HTERT RPE-1 (cell line): ENCODE results near the gene STK25.
"Not testable (repeated sequence)": the region's sequence is repeated elsewhere in the genome, so short reads cannot be mapped to it uniquely, and the experiment has no call there.

Experiments used
- in situ Hi-C: fragments of 300-500 bp; cut with MboI; formaldehyde crosslinking; loops from 4 replicates; pipeline ENCODE4 v1.14.3; 2020; ENCODE audit warnings: low sequenced_read_pairs

STK25 gene

GRCh38 chr2:241511091-241511741, 2.8 kb upstream of the STK25 start:
- in situ Hi-C loops, result no loop called here

- in situ Hi-C loops, result no loop called here
Measured at GRCh38 chr2:241509155-241509784, 886 bp upstream of the STK25 start.

- in situ Hi-C loops, result no loop called here
Measured at GRCh38 chr2:241507430-241508239, 749 bp downstream of the STK25 start.

- in situ Hi-C loops, result no loop called here
Measured at GRCh38 chr2:241506793-241507429, 1.5 kb downstream of the STK25 start.

- in situ Hi-C loops, result not testable (repeated sequence)
Measured at GRCh38 chr2:241506317-241506716, 2.1 kb downstream of the STK25 start.

GRCh38 chr2:241505781-241506201, 2.6 kb downstream of the STK25 start:
- in situ Hi-C loops, result no loop called here

GRCh38 chr2:241505086-241505780, 3.2 kb downstream of the STK25 start:
- in situ Hi-C loops, result no loop called here

- in situ Hi-C loops, result no loop called here
Measured at GRCh38 chr2:241503776-241504392, 4.5 kb downstream of the STK25 start.

GRCh38 chr2:241502281-241502680, 6.1 kb downstream of the STK25 start:
- in situ Hi-C loops, result no loop called here

GRCh38 chr2:241501551-241501950, 6.8 kb downstream of the STK25 start:
- in situ Hi-C loops, result no loop called here

- in situ Hi-C loops, result no loop called here
Measured at GRCh38 chr2:241501099-241501541, 7.3 kb downstream of the STK25 start.

- in situ Hi-C loops, result no loop called here
Measured at GRCh38 chr2:241500431-241500975, 7.9 kb downstream of the STK25 start.

- in situ Hi-C loops, result no loop called here
Measured at GRCh38 chr2:241500016-241500415, 8.4 kb downstream of the STK25 start.

GRCh38 chr2:241499146-241499965, 9.0 kb downstream of the STK25 start:
- in situ Hi-C loops, result no loop called here

- in situ Hi-C loops, result no loop called here
Measured at GRCh38 chr2:241498115-241499070, 10.0 kb downstream of the STK25 start.

GRCh38 chr2:241496904-241497877, 11.2 kb downstream of the STK25 start:
- in situ Hi-C loops, result no loop called here
